ENCODE measurements around the gene UMAD1.

The UMAD1 gene

DNA sequence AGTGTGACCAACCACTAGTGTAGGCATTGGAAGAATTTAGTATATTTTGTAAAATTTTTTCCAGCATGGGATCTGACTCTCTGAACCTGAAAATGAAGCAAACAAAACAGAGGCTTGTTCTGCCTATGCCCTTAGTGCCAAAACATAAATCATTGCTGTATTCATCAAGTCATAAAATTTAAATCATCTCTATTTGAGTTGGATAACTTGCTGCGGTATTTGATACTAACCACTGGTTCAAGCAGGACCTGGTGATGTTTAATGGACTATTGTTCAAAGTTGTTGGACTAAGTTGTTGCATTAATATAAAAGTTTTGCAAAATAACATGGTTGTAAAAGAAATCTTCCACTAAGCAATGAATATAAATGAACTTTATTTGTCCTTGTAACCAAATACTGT lies 97.6 kb downstream of the UMAD1 start:
- TF ChIP-seq, protein P1, sequence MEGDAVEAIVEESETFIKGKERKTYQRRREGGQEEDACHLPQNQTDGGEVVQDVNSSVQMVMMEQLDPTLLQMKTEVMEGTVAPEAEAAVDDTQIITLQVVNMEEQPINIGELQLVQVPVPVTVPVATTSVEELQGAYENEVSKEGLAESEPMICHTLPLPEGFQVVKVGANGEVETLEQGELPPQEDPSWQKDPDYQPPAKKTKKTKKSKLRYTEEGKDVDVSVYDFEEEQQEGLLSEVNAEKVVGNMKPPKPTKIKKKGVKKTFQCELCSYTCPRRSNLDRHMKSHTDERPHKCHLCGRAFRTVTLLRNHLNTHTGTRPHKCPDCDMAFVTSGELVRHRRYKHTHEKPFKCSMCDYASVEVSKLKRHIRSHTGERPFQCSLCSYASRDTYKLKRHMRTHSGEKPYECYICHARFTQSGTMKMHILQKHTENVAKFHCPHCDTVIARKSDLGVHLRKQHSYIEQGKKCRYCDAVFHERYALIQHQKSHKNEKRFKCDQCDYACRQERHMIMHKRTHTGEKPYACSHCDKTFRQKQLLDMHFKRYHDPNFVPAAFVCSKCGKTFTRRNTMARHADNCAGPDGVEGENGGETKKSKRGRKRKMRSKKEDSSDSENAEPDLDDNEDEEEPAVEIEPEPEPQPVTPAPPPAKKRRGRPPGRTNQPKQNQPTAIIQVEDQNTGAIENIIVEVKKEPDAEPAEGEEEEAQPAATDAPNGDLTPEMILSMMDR (IDR thresholded peaks at IDR 0.05) = no peak
- Histone ChIP-seq H3K36me3 (no peaks in the 10 kb centered on the region), H3K4me3 (no peak overlapping the region), H3K9me3 (no peaks in the 10 kb centered on the region), H3K4me1 (peaks cover 0 to 29% (median 13%) of the 10 kb centered on the region in 4 donors), H3K27me3 (no peaks in the 10 kb centered on the region), H3K27ac (no peak overlapping the region)
- no peak for DNase-seq
- intact Hi-C loops (cut with DNase I; ENCODE audit: low total_unique reads) = no loop called here

DNA sequence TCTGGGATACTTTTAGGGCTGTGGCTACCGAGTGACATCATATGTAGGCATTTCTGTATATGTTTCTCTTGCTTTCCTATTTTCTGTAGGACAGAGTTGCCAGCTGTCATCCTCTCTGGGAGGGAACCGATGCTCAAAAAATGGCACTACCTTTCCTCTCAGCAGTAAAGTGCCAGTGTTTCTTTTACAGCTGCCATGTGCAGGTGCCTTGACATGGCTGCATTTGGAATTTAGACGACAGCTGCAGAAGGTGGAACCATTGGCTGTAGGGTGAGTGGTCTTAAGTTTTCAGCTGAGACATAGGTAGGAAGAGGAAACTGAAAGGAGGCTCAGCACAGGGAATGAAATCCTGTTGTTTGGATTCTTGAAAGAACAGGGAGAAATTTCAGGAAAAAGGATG lies 98.1 kb downstream of the UMAD1 start:
- intact Hi-C loops (cut with DNase I; ENCODE audit: low total_unique reads) = no loop called here
- no peak for DNase-seq

DNA sequence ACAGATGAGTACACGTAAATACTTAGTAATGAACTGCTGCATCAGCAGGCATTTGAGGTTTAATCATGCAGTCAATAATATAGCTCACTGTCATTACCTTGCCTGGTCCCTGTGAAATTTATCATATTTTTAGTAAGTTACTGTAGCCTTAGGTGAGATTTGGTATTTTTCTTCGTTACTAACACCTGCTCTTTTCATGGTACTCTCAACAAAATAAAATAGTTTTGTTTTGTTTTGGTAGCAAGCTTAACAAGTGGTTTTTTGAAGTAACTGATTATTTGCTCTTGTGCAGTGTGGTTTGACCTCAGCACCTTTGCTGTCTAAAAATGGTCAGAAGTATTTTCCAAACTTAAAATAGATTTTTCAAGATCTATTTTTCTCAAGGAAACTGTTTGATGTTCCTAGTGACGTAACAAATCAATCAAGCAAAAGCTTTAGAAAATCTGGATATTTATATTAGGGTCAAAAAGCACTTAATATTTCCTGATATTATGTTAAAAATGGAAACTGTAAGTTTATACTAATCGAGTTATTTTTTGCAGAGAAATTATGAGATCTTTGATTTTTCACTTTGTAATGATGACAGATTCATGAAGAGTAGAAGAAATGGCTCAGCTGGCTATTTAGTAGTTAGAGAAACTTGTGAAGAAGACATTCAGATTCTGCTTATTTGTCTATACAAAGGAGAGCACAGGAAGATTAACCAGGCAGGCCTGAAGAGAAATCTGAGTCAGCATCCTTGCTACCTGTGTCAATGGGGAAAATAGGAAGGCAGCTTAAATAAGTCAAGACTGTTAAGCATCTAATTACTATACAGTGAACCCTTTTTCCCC lies 98.9 kb downstream of the UMAD1 start:
- TF ChIP-seq, protein P1 (IDR thresholded peaks at IDR 0.05) = no peak
- H3K4me3 ChIP-seq = no peak overlapping the region
- H3K9me3 ChIP-seq = no peaks in the 10 kb centered on the region
- H3K27ac ChIP-seq = no peak overlapping the region
- no peaks in the 10 kb centered on the region for H3K36me3 ChIP-seq
- no peak for DNase-seq
- no peaks in the 10 kb centered on the region for H3K27me3 ChIP-seq
- intact Hi-C loops (cut with DNase I; ENCODE audit: low total_unique reads) = no loop called here
- H3K4me1 ChIP-seq = peaks cover 0 to 26% (median 13%) of the 10 kb centered on the region in 4 donors

More for the DNA sequence above, 98.1 kb downstream of the UMAD1 start:
- Histone ChIP-seq H3K36me3 (no peaks in the 10 kb centered on the region), H3K27ac (no peak overlapping the region), H3K9me3 (no peaks in the 10 kb centered on the region), H3K4me3 (no peak overlapping the region), H3K27me3 (no peaks in the 10 kb centered on the region), H3K4me1 (peaks cover 0 to 26% (median 13%) of the 10 kb centered on the region in 4 donors)
- TF ChIP-seq, protein P1 (IDR thresholded peaks at IDR 0.05) = no peak

DNA sequence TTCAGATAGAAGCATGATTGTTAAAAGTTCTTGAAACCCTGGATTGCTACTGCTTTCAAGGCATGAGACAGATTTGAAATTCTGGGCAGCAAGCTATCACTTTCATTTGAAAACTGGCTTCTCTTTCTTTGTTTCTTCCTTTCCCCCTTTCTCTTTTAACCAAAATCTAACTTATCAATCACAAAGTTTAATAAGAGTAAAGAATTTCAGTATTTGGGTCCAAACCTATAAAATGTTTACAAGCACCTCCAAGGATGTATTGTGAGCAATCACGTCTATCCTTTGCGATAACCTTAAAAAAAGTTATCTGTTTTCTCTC lies 99.4 kb downstream of the UMAD1 start:
- no peaks in the 10 kb centered on the region for H3K9me3 ChIP-seq
- H3K36me3 ChIP-seq = no peaks in the 10 kb centered on the region
- DNase-seq = no peak
- H3K27ac ChIP-seq = no peak overlapping the region
- no peaks in the 10 kb centered on the region for H3K27me3 ChIP-seq
- no peak overlapping the region for H3K4me3 ChIP-seq
- H3K4me1 ChIP-seq = peaks cover 0 to 26% (median 13%) of the 10 kb centered on the region in 4 donors
- intact Hi-C loops (cut with DNase I; ENCODE audit: low total_unique reads) = no loop called here
- TF ChIP-seq, protein P1 (IDR thresholded peaks at IDR 0.05) = no peak

DNA sequence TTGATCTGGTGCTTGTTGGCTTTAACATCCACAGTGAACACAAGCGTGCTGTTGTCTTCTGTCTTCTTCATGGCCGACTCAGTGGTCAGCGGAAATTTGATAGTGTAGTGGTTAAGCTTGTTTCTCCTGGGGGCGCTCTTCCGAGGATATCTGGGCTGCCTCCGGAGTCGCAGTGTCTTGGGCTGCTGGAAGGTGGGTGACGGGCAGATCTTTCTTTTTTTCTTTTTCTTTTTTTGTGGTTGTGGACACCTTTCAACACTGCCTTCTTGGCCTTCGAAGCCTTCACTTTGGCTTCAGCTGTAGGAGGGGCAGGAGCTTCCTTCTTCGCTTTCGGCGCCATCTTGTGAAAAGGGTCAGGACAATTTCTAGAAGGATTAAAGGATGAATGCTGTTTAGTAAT lies 101.7 kb downstream of the UMAD1 start:
- Histone ChIP-seq H3K36me3 (no peaks in the 10 kb centered on the region), H3K27me3 (no peaks in the 10 kb centered on the region), H3K9me3 (no peaks in the 10 kb centered on the region), H3K27ac (no peak overlapping the region), H3K4me3 (no peak overlapping the region), H3K4me1 (peaks cover 0 to 26% (median 13%) of the 10 kb centered on the region in 4 donors)
- intact Hi-C loops (cut with DNase I; ENCODE audit: low total_unique reads) = no loop called here
- no peak for DNase-seq
- TF ChIP-seq, protein P1 (IDR thresholded peaks at IDR 0.05) = no peak
